OCI-LY7 (cell line): ENCODE data around the gene IQSEC1. TPM values are rescaled to one million over a fixed set of nuclear protein-coding genes. Genes with fewer than 3 reads are reported as not detected.

Source experiments
- BruUV-seq: library from RNA; stranded (reverse); fragments of 400-500 nt; replicated peaks from 2 replicates; lab custom pipeline; 2021; lab: Mats Ljungman, UMichigan
- CTCF ChIA-PET: fragments of 300-600 bp; sonication (Branson Sonifier 250); formaldehyde crosslinking; loops from one replicate; lab custom pipeline; 2022; ENCODE audit warnings: antibody characterized with exemption; ENCODE audit not compliant: unreplicated experiment; lab: Charles Lee
- POLR2A ChIA-PET: fragments of 300-600 bp; sonication (Branson Sonifier 250); formaldehyde crosslinking; loops from one replicate; lab custom pipeline; 2022; ENCODE audit warnings: antibody characterized with exemption; lab: Charles Lee
- DNase-seq: peaks from one replicate; pipeline ENCODE4 v3.0.0-alpha.2; 2015; ENCODE audit warnings: low spot score
- H2AFZ ChIP-seq: fragments of 200-600 bp; sonication (generic), shearing (Covaris generic); 2 replicates; pipeline ENCODE4 v1.6.1; 2014; ENCODE audit warnings: mild to moderate bottlenecking, antibody characterized with exemption, low read length, moderate library complexity
- H3K27ac ChIP-seq: fragments of 200-600 bp; sonication (generic); 2 replicates; pipeline ENCODE4 v1.5.1; 2014; ENCODE audit warnings: mixed run types, low read depth, mild to moderate bottlenecking, moderate library complexity, low read length, inconsistent platforms; ENCODE audit not compliant: poor library complexity, severe bottlenecking
- H3K36me3 ChIP-seq: fragments of 200-600 bp; sonication (generic); 2 replicates; pipeline ENCODE4 v1.6.1; 2014; ENCODE audit warnings: mild to moderate bottlenecking, antibody characterized with exemption, low read length, moderate library complexity, mixed read lengths; ENCODE audit not compliant: insufficient read depth
- H3K4me1 ChIP-seq: fragments of 200-600 bp; sonication (generic); 2 replicates; pipeline ENCODE4 v1.5.1; 2014; ENCODE audit warnings: mild to moderate bottlenecking, low read length; ENCODE audit not compliant: insufficient read depth, poor library complexity, severe bottlenecking
- H3K4me2 ChIP-seq: fragments of 200-600 bp; sonication (generic); 2 replicates; pipeline ENCODE4 v1.6.1; 2014; ENCODE audit warnings: mild to moderate bottlenecking, low read length
- H3K4me3 ChIP-seq: fragments of 200-600 bp; sonication (generic); 2 replicates; pipeline ENCODE4 v1.5.1; 2014; ENCODE audit warnings: mild to moderate bottlenecking, low read depth, low read length; ENCODE audit not compliant: poor library complexity, severe bottlenecking
- H3K79me2 ChIP-seq: fragments of 200-600 bp; sonication (generic); 2 replicates; pipeline ENCODE4 v1.6.1; 2016; ENCODE audit warnings: low read depth, mild to moderate bottlenecking, low read length, moderate library complexity, mixed read lengths; ENCODE audit not compliant: insufficient read depth
- H3K9me2 ChIP-seq: fragments of 200-600 bp; sonication (generic); 2 replicates; pipeline ENCODE4 v1.6.1; 2016; ENCODE audit warnings: mild to moderate bottlenecking, low read length, mixed read lengths; ENCODE audit not compliant: insufficient read depth
- H3K9me3 ChIP-seq: fragments of 200-600 bp; sonication (generic); 2 replicates; pipeline ENCODE4 v1.6.1; 2014; ENCODE audit warnings: mild to moderate bottlenecking, mixed run types, low read length, mixed read lengths
- H4K20me1 ChIP-seq: fragments of 200-600 bp; sonication (generic); 2 replicates; pipeline ENCODE4 v1.6.1; 2014; ENCODE audit warnings: mild to moderate bottlenecking, antibody characterized with exemption, low read length, moderate library complexity, mixed read lengths; ENCODE audit not compliant: insufficient read depth
- EZH2phosphoT487 ChIP-seq: fragments of 200-600 bp; sonication (generic); IDR thresholded peaks from 2 replicates; pipeline ENCODE4 v1.6.1; 2018; ENCODE audit warnings: low read depth, borderline replicate concordance, mild to moderate bottlenecking, mixed run types, antibody characterized with exemption, low read length, moderate library complexity, mixed read lengths
- intact Hi-C: fragments of 100-400 bp; cut with micrococcal nuclease; formaldehyde crosslinking; loops from one replicate; pipeline ENCODE4 v1.10.0; 2022; ENCODE audit not compliant: unreplicated experiment
- total RNA-seq, 2 experiments: library from RNA; depleted of rRNA in 1 of 2; stranded (reverse); fragments of >200 nt in 1 of 2; shearing (Covaris generic) in 1 of 2; gene quantifications; 2 replicates each; pipeline ENCODE4 v1.2.3, GENCODE V29; 2014 to 2022
- TF ChIP-seq, protein P1 (sequence below): fragments of 200-600 bp; sonication (generic); conservative IDR thresholded peaks from 2 replicates; pipeline ENCODE4 v1.5.1; 2014; ENCODE audit warnings: mild to moderate bottlenecking, antibody characterized with exemption, low read length, moderate library complexity, mixed read lengths

Gene IQSEC1
- total RNA-seq, 2 experiments from 2014 or later, result 25.2 to 70.1 TPM

DNA sequence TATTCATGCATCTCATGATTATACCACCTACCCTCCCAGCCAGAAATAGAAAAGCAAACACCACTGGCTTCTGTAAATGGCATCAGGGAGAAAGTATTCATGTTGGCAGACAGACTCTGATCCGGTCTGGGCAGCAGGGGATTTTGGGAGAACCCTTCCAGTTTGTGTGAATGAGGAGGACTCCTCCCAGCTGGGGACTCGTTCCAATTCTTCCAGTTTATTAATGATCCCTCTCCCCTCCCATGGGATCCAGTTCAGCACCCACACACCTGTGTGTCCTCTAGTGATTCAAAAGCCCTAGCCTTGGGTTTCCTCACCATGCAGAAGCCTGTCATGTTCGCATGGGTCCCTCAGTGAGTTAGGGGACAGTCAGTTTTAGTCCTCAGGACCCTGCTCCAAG lies 110.9 kb downstream of the IQSEC1 start:
- peaks cover 6% of the 10 kb centered on the region; the same call in 1 of the 2 replicates for H3K36me3 ChIP-seq
- TF ChIP-seq, protein P1, sequence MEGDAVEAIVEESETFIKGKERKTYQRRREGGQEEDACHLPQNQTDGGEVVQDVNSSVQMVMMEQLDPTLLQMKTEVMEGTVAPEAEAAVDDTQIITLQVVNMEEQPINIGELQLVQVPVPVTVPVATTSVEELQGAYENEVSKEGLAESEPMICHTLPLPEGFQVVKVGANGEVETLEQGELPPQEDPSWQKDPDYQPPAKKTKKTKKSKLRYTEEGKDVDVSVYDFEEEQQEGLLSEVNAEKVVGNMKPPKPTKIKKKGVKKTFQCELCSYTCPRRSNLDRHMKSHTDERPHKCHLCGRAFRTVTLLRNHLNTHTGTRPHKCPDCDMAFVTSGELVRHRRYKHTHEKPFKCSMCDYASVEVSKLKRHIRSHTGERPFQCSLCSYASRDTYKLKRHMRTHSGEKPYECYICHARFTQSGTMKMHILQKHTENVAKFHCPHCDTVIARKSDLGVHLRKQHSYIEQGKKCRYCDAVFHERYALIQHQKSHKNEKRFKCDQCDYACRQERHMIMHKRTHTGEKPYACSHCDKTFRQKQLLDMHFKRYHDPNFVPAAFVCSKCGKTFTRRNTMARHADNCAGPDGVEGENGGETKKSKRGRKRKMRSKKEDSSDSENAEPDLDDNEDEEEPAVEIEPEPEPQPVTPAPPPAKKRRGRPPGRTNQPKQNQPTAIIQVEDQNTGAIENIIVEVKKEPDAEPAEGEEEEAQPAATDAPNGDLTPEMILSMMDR, result no peak
- TF ChIP-seq EZH2phosphoT487, result no peak
- ChIA-PET CTCF (no interaction called here), POLR2A (no interaction called here)
- H3K9me2 ChIP-seq, result no peaks in the 10 kb centered on the region
- no peak overlapping the region for H3K4me2 ChIP-seq
- H3K4me1 ChIP-seq, result peaks cover 37% of the 10 kb centered on the region
- H3K4me3 ChIP-seq, result no peak overlapping the region
- BruUV-seq, result no TSS peak
- peaks cover 43% of the 10 kb centered on the region; the same call in 1 of the 2 replicates for H3K79me2 ChIP-seq
- H4K20me1 ChIP-seq, result peaks cover 34% of the 10 kb centered on the region
- DNase-seq, result no peak
- no peak overlapping the region for H3K27ac ChIP-seq
- no peaks in the 10 kb centered on the region for H3K9me3 ChIP-seq
- no peak overlapping the region for H2AFZ ChIP-seq
- intact Hi-C loops, result no loop called here

DNA sequence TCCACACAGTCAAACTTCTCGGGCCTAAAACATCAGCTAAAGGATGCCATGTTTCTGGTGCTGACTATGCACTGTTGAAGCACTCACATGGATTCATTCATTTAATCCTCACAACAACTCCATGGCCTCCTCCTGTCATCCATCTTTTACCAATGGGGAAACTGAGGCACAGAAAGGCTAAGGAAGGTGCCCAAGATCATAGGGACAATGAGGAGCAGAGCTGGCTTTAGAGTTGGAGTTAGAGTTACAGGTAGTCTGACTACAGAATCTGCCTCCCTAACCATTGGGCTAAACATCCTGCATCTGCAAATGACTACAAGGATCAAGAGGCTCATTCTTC lies 111.6 kb downstream of the IQSEC1 start:
- ChIA-PET CTCF (no interaction called here), POLR2A (no interaction called here)
- H2AFZ ChIP-seq, result no peak overlapping the region
- H3K4me2 ChIP-seq, result no peak overlapping the region
- H3K4me1 ChIP-seq, result peaks cover 37% of the 10 kb centered on the region
- BruUV-seq, result no TSS peak
- peaks cover 34% of the 10 kb centered on the region for H4K20me1 ChIP-seq
- H3K79me2 ChIP-seq, result peaks cover 39% of the 10 kb centered on the region; the same call in 1 of the 2 replicates
- H3K27ac ChIP-seq, result no peak overlapping the region
- H3K4me3 ChIP-seq, result no peak overlapping the region
- peaks cover 6% of the 10 kb centered on the region; the same call in 1 of the 2 replicates for H3K36me3 ChIP-seq
- no peak for DNase-seq
- no peaks in the 10 kb centered on the region for H3K9me3 ChIP-seq
- intact Hi-C loops, result no loop called here
- TF ChIP-seq EZH2phosphoT487, result no peak
- TF ChIP-seq, protein P1, result no peak
- no peaks in the 10 kb centered on the region for H3K9me2 ChIP-seq

DNA sequence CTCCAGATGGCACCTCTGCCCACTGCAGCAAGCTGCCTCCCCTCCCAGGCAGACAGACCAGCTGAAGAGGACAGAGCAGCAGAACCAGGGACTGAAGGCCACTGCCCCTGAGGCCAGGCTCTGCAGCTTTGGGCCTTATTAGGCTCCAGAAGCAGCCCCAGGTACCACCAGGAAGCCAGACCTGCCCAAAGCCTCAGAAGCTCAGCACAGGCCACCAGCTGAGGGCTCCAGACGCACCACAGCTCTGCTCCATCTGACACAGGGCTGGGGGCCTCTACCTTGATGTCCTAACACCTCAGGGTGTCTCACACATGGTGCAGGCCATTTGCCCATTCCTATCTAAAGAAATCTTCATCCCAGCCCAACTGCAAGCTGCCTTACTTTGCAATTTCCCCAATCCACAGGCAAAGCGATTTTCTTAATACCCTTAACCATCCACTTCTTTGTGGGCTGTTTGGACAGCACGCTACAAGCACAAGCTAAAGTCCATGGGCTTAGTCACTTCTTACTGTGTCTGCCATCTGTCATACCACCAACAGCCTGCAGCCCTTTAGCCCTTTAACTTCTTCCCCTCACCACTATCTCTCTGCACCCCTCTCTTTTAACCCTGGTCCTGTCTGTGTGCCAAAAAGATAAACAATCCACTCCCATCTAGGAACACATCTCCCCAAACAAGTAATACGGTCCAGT lies 112.1 kb downstream of the IQSEC1 start:
- Histone ChIP-seq H3K9me3 (no peaks in the 10 kb centered on the region), H3K36me3 (peaks cover 6% of the 10 kb centered on the region; the same call in 1 of the 2 replicates), H3K27ac (no peak overlapping the region), H2AFZ (no peak overlapping the region), H3K79me2 (peaks cover 36% of the 10 kb centered on the region; the same call in 1 of the 2 replicates), H4K20me1 (peaks cover 32% of the 10 kb centered on the region), H3K4me2 (no peak overlapping the region), H3K4me3 (no peak overlapping the region), H3K4me1 (peaks cover 38% of the 10 kb centered on the region), H3K9me2 (no peaks in the 10 kb centered on the region)
- CTCF ChIA-PET, result no interaction called here
- TF ChIP-seq EZH2phosphoT487, result no peak
- TF ChIP-seq, protein P1, result no peak
- BruUV-seq, result no TSS peak
- DNase-seq, result no peak
- intact Hi-C loops, result no loop called here
- POLR2A ChIA-PET, result interaction anchor here (0.6 kb wide), 1 partner anchor 479 kb away, joined by 3 read pairs; no protein-coding TSS in a partner anchor
